Fibroblast of lung (primary cell): Measurements from ENCODE around the gene AKAP8.
"Not testable (repeated sequence)": the region's sequence is repeated elsewhere in the genome, so short reads cannot be mapped to it uniquely, and the experiment has no call there.

Experiments
- EZH2 ChIP-seq: IDR thresholded peaks from 2 replicates; pipeline ENCODE4 v1.5.1; 2012; ENCODE audit warnings: low read length, control low read depth, mild to moderate bottlenecking; ENCODE audit errors: missing control alignments
- TF ChIP-seq, protein P1 (sequence below), 2 donors: IDR thresholded peaks in 1 of 2; conservative IDR thresholded peaks in 1 of 2; 1 replicate in 1 of 2; 2 replicates in 1 of 2; pipeline ENCODE4 v1.5.1; 2011 to 2012; ENCODE audit warnings: low read length in 2 of 2, control low read depth in 1 of 2, inconsistent platforms in 1 of 2, low read depth in 1 of 2, mild to moderate bottlenecking in 1 of 2

DNA sequence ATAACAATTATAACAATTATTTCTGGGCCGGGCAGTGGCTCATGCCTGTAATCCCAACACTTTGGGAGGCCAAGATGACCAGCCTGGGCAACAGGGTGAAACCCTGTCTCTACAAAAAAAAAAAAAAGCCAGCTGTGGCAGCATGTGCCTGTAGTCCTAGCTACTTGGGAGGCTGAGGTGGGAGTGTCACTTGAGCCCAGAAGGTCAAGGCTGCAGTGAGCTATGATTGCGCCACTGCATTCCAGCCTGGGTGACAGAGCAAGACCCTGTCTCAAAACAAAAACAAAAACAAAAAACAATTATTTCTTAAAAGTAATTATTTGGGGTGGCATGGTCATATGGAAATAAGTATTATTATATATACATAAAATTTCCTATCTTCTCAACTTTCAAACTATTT lies 31.8 kb upstream of the AKAP8 start:
- TF ChIP-seq, protein P1, sequence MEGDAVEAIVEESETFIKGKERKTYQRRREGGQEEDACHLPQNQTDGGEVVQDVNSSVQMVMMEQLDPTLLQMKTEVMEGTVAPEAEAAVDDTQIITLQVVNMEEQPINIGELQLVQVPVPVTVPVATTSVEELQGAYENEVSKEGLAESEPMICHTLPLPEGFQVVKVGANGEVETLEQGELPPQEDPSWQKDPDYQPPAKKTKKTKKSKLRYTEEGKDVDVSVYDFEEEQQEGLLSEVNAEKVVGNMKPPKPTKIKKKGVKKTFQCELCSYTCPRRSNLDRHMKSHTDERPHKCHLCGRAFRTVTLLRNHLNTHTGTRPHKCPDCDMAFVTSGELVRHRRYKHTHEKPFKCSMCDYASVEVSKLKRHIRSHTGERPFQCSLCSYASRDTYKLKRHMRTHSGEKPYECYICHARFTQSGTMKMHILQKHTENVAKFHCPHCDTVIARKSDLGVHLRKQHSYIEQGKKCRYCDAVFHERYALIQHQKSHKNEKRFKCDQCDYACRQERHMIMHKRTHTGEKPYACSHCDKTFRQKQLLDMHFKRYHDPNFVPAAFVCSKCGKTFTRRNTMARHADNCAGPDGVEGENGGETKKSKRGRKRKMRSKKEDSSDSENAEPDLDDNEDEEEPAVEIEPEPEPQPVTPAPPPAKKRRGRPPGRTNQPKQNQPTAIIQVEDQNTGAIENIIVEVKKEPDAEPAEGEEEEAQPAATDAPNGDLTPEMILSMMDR (conservative IDR thresholded peaks at IDR 0.05 in 1 of 2, IDR thresholded peaks at IDR 0.05 in 1 of 2; ENCODE audit: low read depth in 1 of 2, low read length in 2 of 2), result not testable (repeated sequence)
- not testable (repeated sequence) for TF ChIP-seq EZH2
